Keratinocyte (primary cell): ENCODE measurements around the gene SEZ6L2. TPM values are rescaled to one million over a fixed set of nuclear protein-coding genes. Genes with fewer than 3 reads are reported as not detected.

Experiments
- DNase-seq: peaks from one replicate; pipeline ENCODE4 v3.0.0-alpha.2; 2011; ENCODE audit warnings: low read depth, missing footprints, low spot score
- FAIRE-seq: peaks from 2 replicates; lab custom pipeline; 2011; peaks lifted over from hg19 to GRCh38; lab: Jason Lieb, UNC
- H2AFZ ChIP-seq: 2 replicates; pipeline ENCODE4 v1.6.0; 2012; ENCODE audit warnings: low read length, control low read depth, inconsistent platforms; ENCODE audit not compliant: control insufficient read depth
- H3K27ac ChIP-seq: 2 replicates; pipeline ENCODE4 v1.5.1; 2011; ENCODE audit warnings: low read length; ENCODE audit not compliant: control insufficient read depth, insufficient read depth
- H3K27me3 ChIP-seq: 3 replicates; pipeline ENCODE4 v1.6.0; 2011; ENCODE audit warnings: low read length; ENCODE audit not compliant: control insufficient read depth, insufficient read depth; ENCODE audit errors: extremely low read depth
- H3K36me3 ChIP-seq, 2 experiments: 2 replicates in 1 of 2; 3 replicates in 1 of 2; pipeline ENCODE4 v1.5.1; 2011; ENCODE audit warnings: low read length in 2 of 2, mild to moderate bottlenecking in 1 of 2; ENCODE audit not compliant: control insufficient read depth in 2 of 2, insufficient read depth in 2 of 2; ENCODE audit errors: extremely low read depth in 1 of 2
- H3K4me1 ChIP-seq: 3 replicates; pipeline ENCODE4 v1.5.1; 2011; ENCODE audit warnings: low read length; ENCODE audit not compliant: control insufficient read depth, insufficient read depth; ENCODE audit errors: extremely low read depth
- H3K4me2 ChIP-seq: 3 replicates; pipeline ENCODE4 v1.6.0; 2011; ENCODE audit warnings: low read depth, low read length; ENCODE audit not compliant: control insufficient read depth, insufficient read depth; ENCODE audit errors: extremely low read depth
- H3K4me3 ChIP-seq, 3 experiments: fragments of 200-600 bp in 1 of 3; sonication (generic) in 1 of 3; 2 replicates in 2 of 3; 3 replicates in 1 of 3; pipeline ENCODE4 v1.5.1; 2011 to 2016; ENCODE audit warnings: low read length in 3 of 3, mild to moderate bottlenecking in 3 of 3, control low read depth in 2 of 3, inconsistent platforms in 1 of 3, low read depth in 1 of 3, mixed read lengths in 1 of 3, mixed run types in 1 of 3, moderate library complexity in 1 of 3; ENCODE audit not compliant: control insufficient read depth in 2 of 3, insufficient read depth in 2 of 3; ENCODE audit errors: extremely low read depth in 1 of 3
- H3K79me2 ChIP-seq: 2 replicates; pipeline ENCODE4 v1.6.0; 2012; ENCODE audit warnings: low read length; ENCODE audit not compliant: control insufficient read depth, insufficient read depth
- H3K9ac ChIP-seq: 3 replicates; pipeline ENCODE4 v1.6.0; 2011; ENCODE audit warnings: low read length; ENCODE audit not compliant: control insufficient read depth, insufficient read depth; ENCODE audit errors: extremely low read depth
- H3K9me1 ChIP-seq: 3 replicates; pipeline ENCODE4 v1.6.0; 2011; ENCODE audit warnings: low read length; ENCODE audit not compliant: control insufficient read depth, insufficient read depth; ENCODE audit errors: extremely low read depth
- H3K9me3 ChIP-seq: 2 replicates; pipeline ENCODE4 v1.5.1; 2012; ENCODE audit warnings: low read depth, low read length; ENCODE audit not compliant: control insufficient read depth
- H4K20me1 ChIP-seq: 3 replicates; pipeline ENCODE4 v1.6.0; 2011; ENCODE audit warnings: low read length; ENCODE audit not compliant: control insufficient read depth, insufficient read depth; ENCODE audit errors: extremely low read depth
- EZH2 ChIP-seq: IDR thresholded peaks from one replicate; pipeline ENCODE4 v1.6.1; 2012; ENCODE audit warnings: inconsistent platforms, mild to moderate bottlenecking, low read length, moderate library complexity
- dilution Hi-C: fragments of 300-500 bp; cut with MboI; formaldehyde crosslinking; loops from one replicate; pipeline ENCODE4 v1.7.0; 2020; ENCODE audit warnings: low sequenced_read_pairs; ENCODE audit not compliant: extremely low pct_ligation_motif_present
- polyA plus RNA-seq, 5 experiments: library from polyadenylated mRNA; depleted of rRNA in 3 of 5; stranded (reverse) in 3 of 5; stranded (forward) in 1 of 5; unstranded in 1 of 5; fragments of >200 nt; gene quantifications; 1 replicate in 1 of 5; 2 replicates in 3 of 5; 3 replicates in 1 of 5; pipeline versions ENCODE4 v1.2.1 to v1.2.3, GENCODE V29; 2011 to 2012; ENCODE audit warnings: missing spikeins in 2 of 5, low read depth in 1 of 5, low replicate concordance in 1 of 5
- TF ChIP-seq, protein P1 (sequence below), 3 experiments: IDR thresholded peaks in 1 of 3; conservative IDR thresholded peaks in 1 of 3; optimal IDR thresholded peaks in 1 of 3; 2 replicates in 2 of 3; 3 replicates in 1 of 3; pipeline versions ENCODE3 to v1.5.1; 2011; ENCODE audit warnings: low read length in 3 of 3, mild to moderate bottlenecking in 3 of 3, moderate library complexity in 2 of 3, control low read depth in 1 of 3, inconsistent platforms in 1 of 3; ENCODE audit not compliant: insufficient read depth in 2 of 3; ENCODE audit errors: extremely low read depth in 1 of 3

SEZ6L2 gene
- polyA plus RNA-seq, 1 donor (not counting 4 experiments of a cell fraction or from before 2014, with no cell fraction given): 0.68 TPM

DNA sequence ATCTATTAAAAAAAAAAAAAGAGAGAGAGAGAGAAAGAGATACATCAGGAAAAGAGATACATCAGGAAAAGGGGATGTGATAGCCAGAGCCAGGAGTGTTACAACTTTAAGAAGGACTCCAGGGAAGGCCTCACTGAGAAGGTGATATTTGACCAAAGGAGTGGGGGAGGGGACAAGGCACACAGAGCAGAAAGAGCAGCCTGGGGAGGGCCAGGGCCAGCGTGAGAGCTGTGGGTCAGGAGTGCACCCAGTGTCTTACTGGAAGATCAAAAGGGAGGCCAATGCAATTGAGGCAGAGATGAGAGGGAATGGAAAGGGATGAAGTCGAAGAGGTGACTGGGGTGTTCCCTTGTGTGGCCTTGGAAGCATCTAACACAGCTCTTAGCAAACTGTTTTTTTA lies 8.6 kb upstream of the SEZ6L2 start:
- no peak for FAIRE-seq
- dilution Hi-C loops: no loop called here
- no peak overlapping the region for H2AFZ ChIP-seq

DNA sequence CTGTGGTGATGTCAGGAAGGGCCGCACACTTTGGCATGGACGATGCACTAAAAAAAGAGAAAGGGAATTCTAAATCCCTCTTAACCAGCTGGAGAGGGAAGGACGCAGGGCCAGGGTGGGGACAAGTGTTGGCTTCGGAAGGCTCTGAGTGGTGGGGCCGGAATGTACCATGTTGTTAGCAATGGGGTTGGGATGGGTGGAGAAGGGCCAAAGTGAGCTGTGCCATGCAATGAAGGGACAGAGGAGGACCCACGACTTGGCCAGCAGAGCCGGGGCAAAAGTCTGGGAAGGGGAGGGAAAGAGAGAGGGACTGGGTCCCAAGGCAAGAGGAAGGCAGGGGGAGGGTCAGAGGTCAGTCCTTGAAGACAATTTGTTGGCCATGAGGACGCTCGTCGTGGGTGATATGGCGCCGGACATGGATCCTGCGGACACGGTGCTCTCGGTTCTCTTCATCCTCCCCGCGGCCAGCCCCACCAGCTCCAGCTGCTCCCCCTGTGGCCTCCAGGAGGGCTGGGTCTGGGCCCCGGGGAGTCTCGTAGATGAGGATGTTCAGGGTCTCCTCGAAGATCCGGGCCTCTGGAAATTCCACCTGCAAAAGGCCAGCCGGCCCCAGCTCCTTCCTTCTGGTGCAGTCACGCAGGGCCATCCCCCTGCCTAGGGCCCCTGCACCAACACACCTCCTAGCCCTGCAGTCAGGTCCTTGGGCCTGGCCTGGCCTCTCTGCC lies 7.3 kb upstream of the SEZ6L2 start:
- Histone ChIP-seq H3K36me3 (peaks cover 0 to 3% of the 10 kb centered on the region in 2 experiments), H3K4me1 (no peaks in the 10 kb centered on the region), H3K27me3 (no peaks in the 10 kb centered on the region), H2AFZ (no peak overlapping the region), H3K4me2 (no peak overlapping the region), H3K27ac (no peak overlapping the region), H3K4me3 (no peak overlapping the region), H3K9me1 (no peaks in the 10 kb centered on the region), H3K9me3 (no peaks in the 10 kb centered on the region), H3K79me2 (no peaks in the 10 kb centered on the region), H4K20me1 (no peaks in the 10 kb centered on the region), H3K9ac (no peak overlapping the region)
- DNase-seq: no peak
- no peak for TF ChIP-seq EZH2
- TF ChIP-seq, protein P1, sequence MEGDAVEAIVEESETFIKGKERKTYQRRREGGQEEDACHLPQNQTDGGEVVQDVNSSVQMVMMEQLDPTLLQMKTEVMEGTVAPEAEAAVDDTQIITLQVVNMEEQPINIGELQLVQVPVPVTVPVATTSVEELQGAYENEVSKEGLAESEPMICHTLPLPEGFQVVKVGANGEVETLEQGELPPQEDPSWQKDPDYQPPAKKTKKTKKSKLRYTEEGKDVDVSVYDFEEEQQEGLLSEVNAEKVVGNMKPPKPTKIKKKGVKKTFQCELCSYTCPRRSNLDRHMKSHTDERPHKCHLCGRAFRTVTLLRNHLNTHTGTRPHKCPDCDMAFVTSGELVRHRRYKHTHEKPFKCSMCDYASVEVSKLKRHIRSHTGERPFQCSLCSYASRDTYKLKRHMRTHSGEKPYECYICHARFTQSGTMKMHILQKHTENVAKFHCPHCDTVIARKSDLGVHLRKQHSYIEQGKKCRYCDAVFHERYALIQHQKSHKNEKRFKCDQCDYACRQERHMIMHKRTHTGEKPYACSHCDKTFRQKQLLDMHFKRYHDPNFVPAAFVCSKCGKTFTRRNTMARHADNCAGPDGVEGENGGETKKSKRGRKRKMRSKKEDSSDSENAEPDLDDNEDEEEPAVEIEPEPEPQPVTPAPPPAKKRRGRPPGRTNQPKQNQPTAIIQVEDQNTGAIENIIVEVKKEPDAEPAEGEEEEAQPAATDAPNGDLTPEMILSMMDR (optimal IDR thresholded peaks at IDR 0.05 in 1 of 3, IDR thresholded peaks at IDR 0.05 in 1 of 3, conservative IDR thresholded peaks at IDR 0.05 in 1 of 3; ENCODE audit: extremely low read depth in 1 of 3, insufficient read depth in 2 of 3, low read length in 3 of 3): no peak
- dilution Hi-C loops: no loop called here
- no peak for FAIRE-seq

More for the DNA sequence above, 8.6 kb upstream of the SEZ6L2 start:
- DNase-seq: no peak
- peaks cover 0 to 3% of the 10 kb centered on the region in 2 experiments for H3K36me3 ChIP-seq
- H3K27ac ChIP-seq: no peak overlapping the region
- no peaks in the 10 kb centered on the region for H3K79me2 ChIP-seq
- no peaks in the 10 kb centered on the region for H3K9me1 ChIP-seq
- no peaks in the 10 kb centered on the region for H3K27me3 ChIP-seq
- no peaks in the 10 kb centered on the region for H3K9me3 ChIP-seq
- H4K20me1 ChIP-seq: no peaks in the 10 kb centered on the region
- H3K9ac ChIP-seq: no peak overlapping the region
- H3K4me3 ChIP-seq: no peak overlapping the region
- TF ChIP-seq, protein P1 (optimal IDR thresholded peaks at IDR 0.05 in 1 of 3, IDR thresholded peaks at IDR 0.05 in 1 of 3, conservative IDR thresholded peaks at IDR 0.05 in 1 of 3; ENCODE audit: extremely low read depth in 1 of 3, insufficient read depth in 2 of 3, low read length in 3 of 3): no peak
- TF ChIP-seq EZH2: no peak
- no peaks in the 10 kb centered on the region for H3K4me1 ChIP-seq
- H3K4me2 ChIP-seq: no peak overlapping the region
